GM18861 (cell line): ENCODE data around the gene CCHCR1.
"Not testable (repeated sequence)": the region's sequence is repeated elsewhere in the genome, so short reads cannot be mapped to it uniquely, and the experiment has no call there.

ENCODE experiments used
- ATAC-seq: cut with Tn5 transposase; IDR thresholded peaks from one replicate; pipeline ENCODE4 v1.9.1; 2021; ENCODE audit not compliant: unreplicated experiment

The CCHCR1 gene

DNA sequence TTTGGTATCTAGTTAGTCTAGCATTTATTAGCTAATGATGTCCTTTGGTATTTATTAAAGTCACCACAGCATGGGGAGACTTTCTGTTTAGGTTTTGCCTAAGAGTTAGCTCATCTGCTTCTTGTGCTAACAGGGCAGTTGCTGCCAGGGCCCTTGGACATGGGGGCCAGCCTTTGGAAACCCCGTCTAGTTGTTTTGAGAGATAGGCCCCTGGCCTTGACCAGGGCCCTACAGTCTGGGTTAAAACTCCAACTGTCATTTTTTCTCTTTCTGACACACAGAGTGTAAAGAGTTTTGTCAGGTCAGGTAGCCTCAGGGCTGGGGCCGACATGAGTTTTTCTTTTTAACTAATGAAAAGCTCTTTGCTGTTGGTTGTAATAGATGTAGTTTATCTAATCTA is 25.7 kb upstream of the CCHCR1 start:
- ATAC-seq = not testable (repeated sequence)

DNA sequence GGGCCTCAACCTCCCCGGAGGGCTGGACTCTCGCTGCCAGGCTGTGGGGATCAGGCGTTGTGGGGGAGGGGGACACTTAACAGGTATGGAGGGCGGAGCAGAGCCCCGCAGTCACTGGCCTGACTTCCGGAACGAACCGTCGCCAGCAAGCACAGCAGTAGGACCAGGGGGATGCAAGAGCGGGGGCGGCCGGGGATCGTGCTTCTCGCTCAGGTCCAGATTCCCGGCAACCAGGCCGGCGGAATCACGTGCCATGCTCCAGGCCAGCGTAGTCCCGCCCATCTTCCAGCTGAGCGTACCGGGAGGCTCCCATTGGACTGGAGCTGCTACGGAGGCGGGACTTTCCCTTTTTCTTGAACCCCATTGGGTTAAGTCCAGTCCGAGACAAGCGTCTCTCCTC is 22.9 kb upstream of the CCHCR1 start:
- no peak for ATAC-seq

DNA sequence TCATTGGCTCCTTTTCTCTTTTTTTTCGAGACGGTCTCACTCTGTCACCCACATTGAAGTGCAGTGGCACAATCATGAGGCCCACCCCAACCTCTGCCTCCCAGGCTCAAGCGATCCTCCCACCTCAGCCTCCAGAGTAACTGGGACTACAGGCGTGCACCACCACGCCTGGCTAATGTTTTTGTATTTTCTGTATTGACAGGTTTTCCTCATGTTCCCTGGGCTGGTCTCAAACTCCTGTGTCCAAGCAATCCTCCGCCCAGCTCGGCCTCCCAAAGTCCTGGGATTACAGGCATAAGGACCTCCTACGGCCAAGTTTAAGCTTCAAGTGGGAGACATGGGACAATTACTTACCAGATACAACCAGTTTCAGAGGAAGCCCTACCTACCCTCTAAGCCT is 22.3 kb upstream of the CCHCR1 start:
- no peak for ATAC-seq

DNA sequence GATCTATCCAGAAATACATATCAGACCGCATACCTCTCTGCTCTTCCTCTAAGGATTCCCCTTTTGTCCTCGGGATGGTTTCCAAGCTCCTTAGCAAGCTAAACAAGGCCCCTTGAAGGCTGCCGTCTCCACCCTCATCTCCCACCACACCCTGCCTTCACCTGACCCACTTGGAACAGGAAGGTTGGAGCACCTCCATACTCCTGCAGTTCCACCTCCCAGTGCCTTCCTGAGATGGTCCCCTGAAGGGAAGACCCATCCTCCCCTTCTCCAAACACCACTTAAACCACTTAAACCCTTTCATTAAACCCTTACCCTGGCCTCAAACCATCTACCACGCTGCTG is 21.4 kb upstream of the CCHCR1 start:
- ATAC-seq = no peak

DNA sequence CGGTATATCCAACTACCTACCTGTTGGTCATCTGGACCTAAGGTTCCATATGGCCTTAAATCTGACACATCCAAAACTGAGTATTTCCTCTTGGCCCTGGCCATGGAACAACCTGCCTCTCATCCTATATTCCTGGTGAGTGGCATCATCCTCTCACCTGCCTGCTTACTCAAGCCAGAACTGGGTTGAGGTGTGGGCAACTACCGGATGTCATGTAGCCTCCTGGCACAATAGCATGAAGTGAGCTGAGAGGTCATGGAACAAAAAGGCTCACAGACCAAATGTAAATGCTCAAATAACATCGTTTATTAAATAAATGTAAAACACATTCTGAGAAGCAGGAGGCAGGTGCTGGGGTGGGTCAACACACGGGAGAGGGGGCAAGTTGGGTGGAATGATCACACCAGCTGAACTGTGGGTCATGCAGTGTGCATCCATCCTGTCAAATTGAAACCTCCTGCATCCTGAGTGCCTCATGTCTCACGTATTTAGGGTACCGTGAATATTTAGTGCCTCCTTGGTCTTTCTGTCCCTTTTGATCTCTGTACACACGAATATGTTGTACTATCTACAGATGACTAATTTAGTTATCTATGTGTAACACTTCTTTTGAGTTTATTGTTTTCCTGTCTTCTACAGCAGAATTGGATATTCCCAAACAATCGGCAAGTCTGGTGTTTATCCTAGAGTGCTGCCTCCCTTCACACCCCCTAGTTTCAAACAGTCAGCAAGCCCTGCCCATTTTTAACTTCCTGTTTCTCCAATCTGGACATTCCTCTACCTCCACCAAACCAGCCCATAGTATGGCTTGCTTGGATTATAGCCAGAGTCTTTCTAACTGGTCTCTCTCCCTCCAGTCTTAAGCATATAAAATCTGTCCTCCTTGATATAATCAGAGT is 20.8 kb upstream of the CCHCR1 start:
- no peak for ATAC-seq

DNA sequence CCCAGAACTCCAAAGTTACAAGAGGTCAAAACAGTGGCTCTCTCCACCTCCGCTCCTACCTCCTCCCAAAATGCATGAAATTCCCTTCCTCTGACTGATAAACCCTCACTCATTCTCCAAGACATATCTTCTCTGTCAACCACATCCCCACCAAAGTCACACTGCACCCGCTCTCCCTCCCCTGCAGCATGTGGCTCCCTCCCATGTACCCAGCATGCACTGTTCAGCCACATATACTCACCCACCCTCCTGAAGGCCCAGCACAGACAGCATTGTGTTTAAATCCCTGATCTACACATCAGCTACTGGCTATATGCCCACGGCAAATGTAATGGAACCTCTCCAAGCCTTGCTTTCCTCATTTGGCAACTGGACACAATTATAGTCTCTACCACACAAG is 18.4 kb upstream of the CCHCR1 start:
- ATAC-seq = no peak

DNA sequence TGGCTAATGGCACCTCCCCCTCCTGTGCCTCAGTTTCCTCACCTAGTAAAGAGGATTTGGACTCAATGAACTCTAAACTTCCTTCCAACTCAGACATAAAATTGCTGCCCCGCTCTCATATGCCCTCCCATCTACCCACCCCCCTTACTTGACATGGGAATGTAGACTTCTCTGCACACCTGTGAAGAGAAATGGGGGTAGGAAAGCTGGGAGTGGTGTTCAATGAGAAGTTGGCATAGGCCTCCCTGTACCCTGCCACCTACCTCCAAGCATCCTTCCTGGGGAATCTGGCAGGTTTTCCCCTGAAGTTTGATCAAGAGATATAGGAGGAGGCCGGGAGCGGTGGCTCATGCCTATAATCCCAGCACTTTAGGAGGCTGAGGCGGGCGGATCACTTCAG is 16.8 kb upstream of the CCHCR1 start:
- no peak for ATAC-seq

DNA sequence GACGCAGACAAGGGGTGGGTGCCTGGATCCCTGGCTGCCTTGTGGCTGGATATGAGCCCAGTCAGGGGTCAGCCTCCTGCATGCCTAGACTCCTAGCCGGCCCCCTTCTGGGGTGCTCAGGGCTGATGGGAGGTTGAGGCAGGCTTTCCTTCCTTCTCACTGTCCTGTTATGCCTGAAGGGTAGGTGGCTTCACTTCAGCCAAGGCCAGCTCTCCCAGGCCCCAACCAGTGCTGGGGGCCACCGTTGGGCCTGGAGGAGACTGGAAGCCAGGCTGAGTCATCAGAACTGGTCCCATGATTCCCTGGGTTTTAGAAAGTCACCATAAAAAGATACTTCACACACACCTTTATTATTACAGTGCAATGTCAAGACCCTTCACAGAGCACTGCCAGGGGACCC is 15.8 kb upstream of the CCHCR1 start:
- no peak for ATAC-seq

DNA sequence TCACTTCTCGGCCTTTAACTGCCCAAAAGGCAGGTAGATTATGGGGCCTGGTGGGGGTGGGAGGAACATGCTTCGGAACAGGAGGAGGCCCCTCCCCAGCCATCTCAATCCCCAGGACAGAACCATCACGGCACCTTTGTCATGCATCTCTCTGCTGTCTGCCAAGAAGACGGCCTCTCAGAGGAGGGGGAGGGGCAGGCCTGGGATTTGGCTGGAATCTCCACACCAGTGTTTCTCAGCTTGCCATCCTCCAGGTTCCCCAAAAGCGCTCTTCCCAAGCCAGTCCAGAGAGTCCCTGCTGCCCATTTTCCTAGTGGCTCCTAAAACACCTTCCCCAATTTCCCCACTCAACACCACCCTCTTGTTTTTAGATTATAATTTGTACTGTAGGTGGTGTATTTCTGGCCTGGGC is 15.4 kb upstream of the CCHCR1 start:
- ATAC-seq = no peak

DNA sequence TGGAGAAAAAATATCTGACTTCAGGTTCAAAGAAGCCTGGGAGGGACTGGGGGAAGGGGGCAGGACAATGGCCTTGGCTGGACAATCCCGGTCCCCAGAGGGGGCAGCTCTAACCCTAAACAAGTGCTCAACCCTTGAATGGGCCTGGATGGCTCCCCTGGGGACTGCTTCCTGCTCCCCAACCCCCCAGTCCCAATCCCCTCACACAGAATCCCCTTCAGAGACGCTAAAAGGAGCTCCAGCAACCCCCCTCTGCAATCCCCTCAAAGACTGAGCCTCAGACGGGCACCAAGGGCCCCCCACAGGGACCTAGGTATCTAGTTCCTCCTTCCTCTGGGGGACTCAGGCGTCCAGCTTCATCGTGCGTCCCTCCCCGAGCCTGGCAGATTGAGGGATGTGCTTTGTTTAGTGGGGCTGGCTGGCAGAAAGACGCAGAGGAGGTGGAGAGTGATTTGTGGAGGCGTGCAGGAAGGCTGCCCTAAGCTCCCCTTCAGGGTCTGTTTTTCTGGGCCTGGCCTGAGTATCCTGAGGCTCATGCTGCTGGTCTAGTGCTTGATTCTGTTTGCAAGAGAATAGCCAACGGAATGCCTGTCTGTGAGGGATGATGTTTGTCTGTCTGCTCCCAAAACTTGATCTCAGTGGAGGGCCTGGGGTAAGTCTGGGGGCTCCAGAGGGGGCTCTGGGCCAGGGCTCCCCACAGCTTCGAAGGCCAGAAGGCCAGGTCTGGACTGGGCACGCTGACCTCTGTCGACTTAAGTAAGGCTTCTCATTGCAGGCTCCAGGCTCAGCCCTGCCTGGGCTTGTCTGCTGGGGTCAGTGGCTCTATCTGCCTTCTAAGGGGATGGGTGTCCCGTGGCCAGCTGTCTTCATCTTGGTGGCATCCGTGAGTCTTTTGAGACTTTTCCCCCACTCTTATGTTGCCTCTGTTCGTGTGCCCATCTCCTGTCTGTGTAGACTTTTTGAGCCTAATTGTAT is 14.6 kb upstream of the CCHCR1 start:
- no peak for ATAC-seq

DNA sequence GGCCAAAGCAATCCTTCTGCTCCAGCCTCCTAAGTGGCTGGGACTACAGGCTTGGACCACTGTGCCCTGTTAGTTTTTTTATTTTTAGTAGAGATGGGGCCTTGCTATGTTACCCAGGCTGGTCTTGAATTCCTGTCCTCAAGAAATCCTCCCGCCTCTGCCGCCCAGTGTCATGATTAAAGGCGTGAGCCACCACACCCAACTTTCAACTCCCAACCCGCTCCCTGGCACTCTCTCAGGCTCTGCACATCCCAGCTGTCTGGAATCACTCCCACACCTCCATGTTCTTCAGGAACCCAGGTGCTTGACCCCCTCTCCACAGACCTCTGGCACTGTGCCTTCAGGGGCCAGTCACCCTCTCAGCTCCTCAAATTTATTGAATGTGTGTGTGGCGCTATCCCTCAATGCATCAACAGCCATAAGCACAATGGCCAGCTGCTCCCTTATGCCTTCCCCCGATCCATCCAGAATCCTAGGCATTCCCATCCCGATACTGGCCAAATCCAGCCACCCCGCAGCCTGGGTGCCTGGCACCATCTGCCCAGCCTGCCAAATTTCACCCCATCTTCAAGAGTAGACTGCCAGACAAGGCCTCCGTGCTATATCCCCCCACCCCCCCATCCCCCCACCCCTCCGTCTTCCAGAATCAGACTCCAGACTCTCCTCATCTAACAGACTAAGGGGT is 13.5 kb upstream of the CCHCR1 start:
- ATAC-seq = no peak

DNA sequence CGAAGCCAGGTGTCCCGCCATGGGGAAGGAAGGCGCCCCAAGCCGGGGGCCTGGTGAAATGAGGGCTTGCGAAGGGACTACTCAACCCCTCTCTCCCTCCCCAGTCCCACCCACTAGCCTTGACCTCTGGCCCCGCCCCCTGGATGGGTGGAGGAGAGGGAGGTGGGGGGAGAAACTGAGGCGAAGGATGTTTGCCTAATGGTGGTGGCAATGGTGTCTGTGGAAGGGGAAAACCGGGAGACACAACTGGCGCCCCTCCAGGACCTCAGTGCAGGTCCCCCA is 12.9 kb upstream of the CCHCR1 start, which contains the start of gene POU5F1:
TSS of gene POU5F1 (minus strand) at position 83 of the 282 bp plus-strand sequence. CDS start at position 21, 62 bp downstream.
- ATAC-seq = no peak

DNA sequence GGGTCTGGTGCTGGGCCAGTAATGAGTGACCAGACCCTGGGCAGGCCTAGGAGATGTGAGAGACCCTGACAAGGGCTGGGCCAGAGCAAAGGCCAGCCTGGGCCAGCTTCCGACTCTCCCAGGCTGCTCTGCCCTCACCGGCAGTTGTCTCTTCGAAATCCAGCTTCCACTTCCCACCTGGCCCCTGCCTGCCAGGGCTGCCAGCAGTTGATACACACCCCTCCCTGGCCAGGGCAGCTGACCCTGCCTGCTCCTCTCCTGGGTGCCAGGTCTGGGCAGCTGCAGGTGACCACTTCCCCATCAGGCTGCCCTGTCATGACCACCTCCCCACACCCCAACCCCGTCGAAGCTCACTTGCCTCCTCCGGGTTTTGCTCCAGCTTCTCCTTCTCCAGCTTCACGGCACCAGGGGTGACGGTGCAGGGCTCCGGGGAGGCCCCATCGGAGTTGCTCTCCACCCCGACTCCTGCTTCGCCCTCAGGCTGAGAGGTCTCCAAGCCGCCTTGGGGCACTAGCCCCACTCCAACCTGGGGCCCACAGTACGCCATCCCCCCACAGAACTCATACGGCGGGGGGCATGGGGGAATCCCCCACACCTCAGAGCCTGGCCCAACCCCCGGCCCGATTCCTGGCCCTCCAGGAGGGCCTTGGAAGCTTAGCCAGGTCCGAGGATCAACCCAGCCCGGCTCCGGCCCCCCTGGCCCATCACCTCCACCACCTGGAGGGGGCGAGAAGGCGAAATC is 12.4 kb upstream of the CCHCR1 start:
- ATAC-seq = not testable (repeated sequence)

DNA sequence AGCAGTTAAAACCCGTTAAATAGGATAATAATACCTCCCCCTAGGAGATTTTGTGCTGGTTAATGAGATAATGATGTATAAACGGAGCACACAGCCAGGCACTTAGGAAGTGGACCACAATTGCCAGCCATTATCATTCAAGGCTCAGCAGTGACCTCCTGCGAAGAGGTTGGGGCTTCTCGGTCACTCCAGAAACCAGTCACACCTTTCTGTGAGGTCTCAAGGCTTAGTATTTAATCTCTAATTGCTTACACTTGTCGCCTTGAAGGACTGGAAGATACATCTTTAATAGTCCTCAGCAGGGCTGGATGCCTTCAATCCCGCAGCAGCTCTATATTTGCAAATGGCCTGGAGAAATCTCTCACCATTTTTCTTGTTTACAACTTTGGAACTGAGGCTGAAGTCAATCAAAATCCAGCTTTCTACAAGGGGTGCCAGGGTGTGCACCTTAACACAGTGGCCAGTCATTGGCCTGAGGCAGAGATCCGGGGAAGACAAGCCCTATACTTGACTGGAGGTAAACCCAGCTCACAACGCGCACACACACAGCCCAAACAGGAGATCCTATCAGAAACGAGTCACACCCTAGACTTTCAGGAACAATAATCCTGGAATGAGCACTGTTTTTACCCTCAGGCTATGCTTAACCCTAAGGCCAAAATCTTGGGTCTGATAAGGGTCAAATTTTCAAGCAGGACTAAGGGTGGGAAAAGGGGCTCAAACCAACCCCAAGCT is 11.7 kb upstream of the CCHCR1 start:
- ATAC-seq = no peak

DNA sequence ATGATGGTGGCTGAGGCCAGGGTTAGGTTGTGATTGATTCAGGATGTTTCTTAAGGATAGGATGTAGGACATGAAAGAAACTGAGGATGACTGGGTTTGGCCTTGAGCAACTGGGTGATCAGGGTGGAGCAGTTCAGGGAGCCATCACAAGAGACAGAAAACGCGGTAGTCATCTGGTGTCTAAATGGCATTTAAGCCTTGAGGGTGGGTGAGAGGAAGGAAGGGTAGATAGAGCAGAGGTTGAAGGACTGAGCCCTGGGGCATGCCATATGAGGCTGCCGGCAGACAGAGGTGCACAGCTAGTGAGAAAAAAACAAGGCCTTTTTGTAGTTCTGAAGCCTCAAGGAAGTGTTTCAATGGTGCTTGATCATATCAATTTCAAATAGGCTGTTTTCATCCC is 11.0 kb upstream of the CCHCR1 start:
- no peak for ATAC-seq

DNA sequence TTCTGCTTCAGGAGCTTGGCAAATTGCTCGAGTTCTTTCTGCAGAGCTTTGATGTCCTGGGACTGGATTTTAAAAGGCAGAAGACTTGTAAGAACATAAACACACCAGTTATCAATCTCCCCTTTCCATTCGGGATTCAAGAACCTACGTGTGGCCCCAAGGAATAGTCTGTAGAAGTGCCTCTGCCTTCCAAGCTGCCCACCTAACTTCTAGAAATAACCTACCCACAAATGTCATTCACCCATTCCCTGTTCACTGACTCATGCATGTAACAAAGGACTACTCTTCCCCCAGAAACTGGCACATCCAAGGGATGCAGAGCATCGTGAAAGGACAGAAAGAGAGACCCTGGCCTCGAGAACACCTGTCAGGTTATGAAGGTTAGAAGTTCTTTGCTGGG is 8.4 kb upstream of the CCHCR1 start:
- ATAC-seq = no peak

DNA sequence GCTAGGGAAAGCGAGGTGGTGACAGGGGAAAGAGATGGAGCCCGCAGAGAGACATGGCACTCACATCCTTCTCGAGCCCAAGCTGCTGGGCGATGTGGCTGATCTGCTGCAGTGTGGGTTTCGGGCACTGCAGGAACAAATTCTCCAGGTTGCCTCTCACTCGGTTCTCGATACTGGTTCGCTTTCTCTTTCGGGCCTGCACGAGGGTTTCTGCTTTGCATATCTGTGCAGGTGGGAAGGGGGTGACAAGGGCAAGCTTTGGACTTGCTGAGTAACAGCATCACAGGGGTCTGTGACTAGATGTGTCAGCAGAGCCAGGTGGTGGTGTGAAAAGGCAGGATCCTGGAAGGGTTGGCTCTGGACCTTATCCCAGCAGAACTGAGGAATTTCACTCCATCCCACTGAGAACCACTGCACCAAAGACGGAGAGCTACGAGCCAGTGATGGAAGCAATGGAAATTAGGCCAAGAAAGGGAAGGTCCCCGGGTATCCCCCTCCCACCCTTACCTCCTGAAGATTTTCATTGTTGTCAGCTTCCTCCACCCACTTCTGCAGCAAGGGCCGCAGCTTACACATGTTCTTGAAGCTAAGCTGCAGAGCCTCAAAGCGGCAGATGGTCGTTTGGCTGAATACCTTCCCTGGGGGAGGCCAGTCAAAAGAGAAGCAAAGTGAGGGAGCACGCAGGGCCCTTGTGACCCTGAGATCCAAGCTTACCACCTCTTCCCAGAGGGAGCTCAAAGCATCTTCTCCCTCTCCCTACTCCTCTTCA is 7.6 kb upstream of the CCHCR1 start:
- peak; percentile 62 for ATAC-seq

DNA sequence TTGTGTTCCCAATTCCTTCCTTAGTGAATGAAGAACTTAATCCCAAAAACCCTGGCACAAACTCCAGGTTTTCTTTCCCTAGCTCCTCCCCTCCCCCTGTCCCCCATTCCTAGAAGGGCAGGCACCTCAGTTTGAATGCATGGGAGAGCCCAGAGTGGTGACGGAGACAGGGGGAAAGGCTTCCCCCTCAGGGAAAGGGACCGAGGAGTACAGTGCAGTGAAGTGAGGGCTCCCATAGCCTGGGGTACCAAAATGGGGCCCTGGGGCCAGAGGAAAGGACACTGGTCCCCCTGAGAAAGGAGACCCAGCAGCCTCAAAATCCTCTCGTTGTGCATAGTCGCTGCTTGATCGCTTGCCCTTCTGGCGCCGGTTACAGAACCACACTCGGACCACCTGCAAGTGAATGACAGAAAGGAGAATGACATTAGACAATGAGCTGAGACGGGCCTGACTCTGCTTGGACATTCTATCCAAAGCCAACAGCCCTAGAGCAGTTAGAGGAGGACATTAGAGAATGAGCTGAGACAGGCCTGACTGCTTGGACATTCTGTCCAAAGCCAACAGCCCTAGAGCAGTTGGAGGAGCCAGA is 7.0 kb upstream of the CCHCR1 start:
- ATAC-seq = not testable (repeated sequence)

DNA sequence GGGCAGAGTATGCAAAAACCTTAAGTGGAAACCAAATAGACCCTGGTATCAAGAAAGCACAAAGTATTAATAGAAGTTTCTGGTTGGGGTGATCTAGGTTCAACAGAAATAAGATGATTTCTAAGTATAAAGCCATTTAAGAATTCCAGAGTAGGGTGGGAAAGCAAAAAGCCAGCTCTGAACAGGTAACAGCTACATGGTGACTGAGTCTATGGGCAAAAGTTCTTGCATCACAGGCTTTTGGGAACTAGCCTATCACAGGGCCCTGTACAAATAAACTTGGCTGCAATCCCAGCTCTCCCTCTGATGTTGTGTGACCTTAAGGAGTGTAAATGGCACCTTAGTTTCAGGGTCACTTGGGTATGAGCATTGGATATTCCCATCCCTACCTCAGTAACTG is 6.3 kb upstream of the CCHCR1 start:
- ATAC-seq = no peak
